K562 (cell line): Measurements from ENCODE around the gene NAPA. TPM values are rescaled to one million over a fixed set of nuclear protein-coding genes. Genes with fewer than 3 reads are reported as not detected.

Source experiments
- ATAC-seq: fragments of 200-7000 bp; cut with Tn5 transposase; 3 replicates; pipeline ENCODE4 v1.9.1; 2020; ENCODE audit warnings: moderate library complexity
- BruUV-seq: library from RNA; stranded (reverse); fragments of 400-500 nt; replicated peaks from 2 replicates; lab custom pipeline; 2021; lab: Mats Ljungman, UMichigan
- CTCF ChIA-PET: fragments of 300-600 bp; formaldehyde crosslinking; extraction: SDS; loops from one replicate; lab custom pipeline; 2021; ENCODE audit warnings: low intra/inter-chr PET ratio; lab: Yijun Ruan, JAX
- POLR2A ChIA-PET: fragments of 300-600, 350-650 bp; sonication (Branson Sonifier 250); formaldehyde crosslinking; extraction: SDS; loops from one replicate; lab custom pipeline; 2021; ENCODE audit warnings: antibody characterized with exemption, inconsistent platforms; lab: Yijun Ruan, JAX
- DNase-seq, 4 experiments: peaks; one replicate each; pipeline versions ENCODE4 v3.0.0 to v3.0.0-alpha.2; 2011 to 2018; ENCODE audit warnings: low spot score in 3 of 4, mixed read lengths in 3 of 4; ENCODE audit errors: extremely low read depth in 1 of 4
- FAIRE-seq: peaks from 2 replicates; lab custom pipeline; 2011; peaks lifted over from hg19 to GRCh38; lab: Jason Lieb, UNC
- H2AFZ ChIP-seq: 2 replicates; pipeline ENCODE4 v1.6.0; 2011; ENCODE audit warnings: low read depth, low read length, control low read depth, inconsistent platforms
- H3K27ac ChIP-seq: fragments of 200-600 bp; 3 replicates; pipeline ENCODE4 v1.8.0; 2011; ENCODE audit warnings: low read depth, mild to moderate bottlenecking, control low read depth, inconsistent platforms, low read length, moderate library complexity, mixed read lengths; ENCODE audit errors: extremely low read depth
- H3K27me3 ChIP-seq, 2 experiments: fragments of 300-600 bp in 1 of 2; 2 replicates in 1 of 2; 3 replicates in 1 of 2; pipeline versions ENCODE4 v1.6.0 to v1.8.0; 2011; ENCODE audit warnings: inconsistent platforms in 2 of 2, low read length in 2 of 2, mild to moderate bottlenecking in 1 of 2, mixed read lengths in 1 of 2, moderate library complexity in 1 of 2; ENCODE audit not compliant: control insufficient read depth in 2 of 2, insufficient read depth in 2 of 2
- H3K36me3 ChIP-seq: fragments of 300-600 bp; 3 replicates; pipeline ENCODE4 v1.8.0; 2011; ENCODE audit warnings: mild to moderate bottlenecking, low read length, inconsistent platforms; ENCODE audit not compliant: control insufficient read depth, insufficient read depth
- H3K4me1 ChIP-seq, 2 experiments: fragments of 200-600 bp in 1 of 2; replicated peaks in 1 of 2; 2 replicates in 1 of 2; 3 replicates in 1 of 2; pipeline versions ENCODE4 v1.5.1 to v1.8.0; 2011; ENCODE audit warnings: inconsistent platforms in 2 of 2, low read length in 2 of 2, mild to moderate bottlenecking in 1 of 2, mixed read lengths in 1 of 2, moderate library complexity in 1 of 2; ENCODE audit not compliant: control insufficient read depth in 2 of 2, insufficient read depth in 2 of 2
- H3K4me2 ChIP-seq: 2 replicates; pipeline ENCODE4 v1.6.1; 2011; ENCODE audit warnings: low read length, control low read depth, inconsistent platforms, mixed read lengths; ENCODE audit not compliant: insufficient read depth
- H3K4me3 ChIP-seq: fragments of 200-600 bp; sonication (generic), shearing (Covaris generic); 2 replicates; pipeline ENCODE4 v1.5.1; 2016; ENCODE audit warnings: control low read depth, inconsistent platforms
- H3K79me2 ChIP-seq: fragments of 200-600 bp; 3 replicates; pipeline ENCODE4 v1.8.0; 2011; ENCODE audit warnings: low read length, inconsistent platforms; ENCODE audit not compliant: control insufficient read depth, insufficient read depth
- H3K9ac ChIP-seq, 2 experiments: 2 replicates each; pipeline versions ENCODE4 v1.6.0 to v1.6.1; 2011; ENCODE audit warnings: low read depth in 2 of 2, low read length in 2 of 2, control low read depth in 1 of 2, inconsistent platforms in 1 of 2, mild to moderate bottlenecking in 1 of 2, mixed read lengths in 1 of 2; ENCODE audit not compliant: insufficient read depth in 1 of 2
- H3K9me1 ChIP-seq: one replicate; pipeline ENCODE4 v1.6.0; 2011; ENCODE audit warnings: inconsistent platforms, mild to moderate bottlenecking, low read length, moderate library complexity; ENCODE audit not compliant: control insufficient read depth, insufficient read depth
- H3K9me3 ChIP-seq: replicated peaks from 2 replicates; pipeline ENCODE4 v1.5.1; 2011; ENCODE audit warnings: low read depth, low read length, inconsistent platforms; ENCODE audit not compliant: control insufficient read depth, insufficient read depth
- H4K20me1 ChIP-seq: replicated peaks from 2 replicates; pipeline ENCODE4 v1.6.1; 2011; ENCODE audit warnings: low read length, inconsistent platforms, mixed read lengths; ENCODE audit not compliant: control insufficient read depth, insufficient read depth
- ARID4B ChIP-seq: sonication (generic); formaldehyde crosslinking; IDR thresholded peaks from 2 replicates; pipeline ENCODE4 v1.8.0; 2022; ENCODE audit warnings: mild to moderate bottlenecking, missing genetic modification reagents
- ATF7 ChIP-seq: fragments of 450-650 bp; IDR thresholded peaks from 2 replicates; pipeline ENCODE4 v1.7.1; 2014; ENCODE audit warnings: mild to moderate bottlenecking, moderate library complexity
- CREB1 ChIP-seq, 2 experiments: sonication (generic) in 1 of 2; formaldehyde crosslinking in 1 of 2; IDR thresholded peaks; 2 replicates each; pipeline versions ENCODE4 v1.6.1 to v1.8.0; 2012 to 2022; ENCODE audit warnings: inconsistent platforms in 1 of 2, mild to moderate bottlenecking in 1 of 2, missing genetic modification reagents in 1 of 2, moderate library complexity in 1 of 2
- CREM ChIP-seq: IDR thresholded peaks from 2 replicates; pipeline ENCODE4 v1.6.1; 2014; ENCODE audit warnings: antibody characterized with exemption, low read depth
- FOXK1 ChIP-seq: sonication (generic); formaldehyde crosslinking; IDR thresholded peaks from 2 replicates; pipeline ENCODE4 v1.8.0; 2022; ENCODE audit warnings: missing genetic modification reagents, mild to moderate bottlenecking, borderline replicate concordance
- FOXM1 ChIP-seq, 2 experiments: fragments of 450-650 bp in 1 of 2; sonication (generic) in 1 of 2; formaldehyde crosslinking in 1 of 2; IDR thresholded peaks; 2 replicates each; pipeline versions ENCODE4 v1.6.1 to v1.9.0; 2017 to 2022; ENCODE audit warnings: low read depth in 2 of 2, mild to moderate bottlenecking in 2 of 2, missing genetic modification reagents in 1 of 2, moderate library complexity in 1 of 2
- RBFOX2 ChIP-seq: fragments of 200-400 bp; formaldehyde crosslinking; IDR thresholded peaks from 2 replicates; pipeline ENCODE4 v1.6.1; 2017; ENCODE audit warnings: low read depth, mild to moderate bottlenecking, low read length, moderate library complexity
- RHOXF2B ChIP-seq: fragments of 250-450 bp; sonication (Bioruptor Pico); conservative IDR thresholded peaks from 2 replicates; pipeline ENCODE4 v1.5.1; 2021
- SAFB ChIP-seq: fragments of 200-400 bp; formaldehyde crosslinking; IDR thresholded peaks from 2 replicates; pipeline ENCODE4 v1.6.1; 2017; ENCODE audit warnings: low read depth, low read length, borderline replicate concordance
- SPI1 ChIP-seq: IDR thresholded peaks from 2 replicates; pipeline ENCODE4 v1.6.1; 2011; ENCODE audit warnings: low read depth, low read length, control low read depth, borderline replicate concordance
- TCF7 ChIP-seq: sonication (generic); IDR thresholded peaks from 2 replicates; pipeline ENCODE4 v1.6.1; 2016; ENCODE audit warnings: antibody characterized with exemption, borderline replicate concordance
- ZNF253 ChIP-seq: fragments of 250-450 bp; sonication (Bioruptor Pico); conservative IDR thresholded peaks from 2 replicates; pipeline ENCODE4 v1.6.1; 2021; ENCODE audit warnings: mild to moderate bottlenecking
- ZNF57 ChIP-seq: fragments of 450-650 bp; formaldehyde crosslinking; IDR thresholded peaks from 2 replicates; pipeline ENCODE4 v1.4.0; 2020; ENCODE audit warnings: mild to moderate bottlenecking, moderate library complexity
- ZNF780A ChIP-seq: fragments of 250-450 bp; sonication (Bioruptor Pico); IDR thresholded peaks from 2 replicates; pipeline ENCODE4 v1.5.0; 2021; ENCODE audit warnings: mild to moderate bottlenecking
- WGBS: fragments of 100-300 bp; shearing (Covaris generic); methylation state at CpG from one replicate; pipeline ENCODE4 v1.1.6; 2016; ENCODE audit warnings: low coverage, mixed read lengths; ENCODE audit not compliant: insufficient coverage; ENCODE audit errors: missing lambda C conversion rate; 5-methylcytosine and 5-hydroxymethylcytosine counted together
- in situ Hi-C: fragments of 300-500 bp; cut with MboI; formaldehyde crosslinking; loops from 4 replicates; pipeline ENCODE4 v1.15.0; 2018; ENCODE audit warnings: inconsistent platforms, mixed read lengths
- intact Hi-C: fragments of 100-400 bp; cut with micrococcal nuclease; formaldehyde crosslinking; loops from 2 replicates; pipeline ENCODE4 v1.14.2; 2022
- polyA plus RNA-seq, 8 experiments: library from polyadenylated mRNA; depleted of rRNA in 4 of 8; stranded (reverse) in 5 of 8; unstranded in 3 of 8; fragments of >200 nt; fragmentation: Nextera tagmentation in 2 of 8; fragmentation: Illumina TruSeq in 1 of 8; extraction: Ambion mirVana in 2 of 8; extraction: Trizol in 1 of 8; gene quantifications; 2 replicates each; pipeline versions ENCODE4 v1.2.1 to v1.2.3, GENCODE V29; 2011 to 2014; ENCODE audit warnings: inconsistent platforms in 1 of 8, missing spikeins in 1 of 8
- total RNA-seq, 7 experiments: library from RNA; depleted of rRNA in 6 of 7; stranded (reverse); fragments of >200 nt in 6 of 7; fragmentation: Illumina TruSeq in 2 of 7; extraction: Trizol in 2 of 7; gene quantifications; 2 replicates each; pipeline versions ENCODE4 v1.2.1 to v1.2.3, GENCODE V29; 2011 to 2021; ENCODE audit warnings: low replicate concordance in 1 of 7
- TF ChIP-seq, protein P1 (sequence below), 2 experiments: fragments of 450-650 bp in 1 of 2; sonication (generic) in 1 of 2; formaldehyde crosslinking in 1 of 2; IDR thresholded peaks in 1 of 2; conservative IDR thresholded peaks in 1 of 2; 2 replicates each; pipeline versions ENCODE4 v1.6.1 to v1.8.1; 2016 to 2023; ENCODE audit warnings: mild to moderate bottlenecking in 2 of 2, moderate library complexity in 2 of 2, inconsistent platforms in 1 of 2, missing genetic modification reagents in 1 of 2

Gene NAPA
- total and polyA plus RNA-seq, 9 of the 15 experiments (the other 6 are each of a cell fraction or from before 2014, with no cell fraction given): 5.4 to 98.6 (median 77.5) TPM

DNA sequence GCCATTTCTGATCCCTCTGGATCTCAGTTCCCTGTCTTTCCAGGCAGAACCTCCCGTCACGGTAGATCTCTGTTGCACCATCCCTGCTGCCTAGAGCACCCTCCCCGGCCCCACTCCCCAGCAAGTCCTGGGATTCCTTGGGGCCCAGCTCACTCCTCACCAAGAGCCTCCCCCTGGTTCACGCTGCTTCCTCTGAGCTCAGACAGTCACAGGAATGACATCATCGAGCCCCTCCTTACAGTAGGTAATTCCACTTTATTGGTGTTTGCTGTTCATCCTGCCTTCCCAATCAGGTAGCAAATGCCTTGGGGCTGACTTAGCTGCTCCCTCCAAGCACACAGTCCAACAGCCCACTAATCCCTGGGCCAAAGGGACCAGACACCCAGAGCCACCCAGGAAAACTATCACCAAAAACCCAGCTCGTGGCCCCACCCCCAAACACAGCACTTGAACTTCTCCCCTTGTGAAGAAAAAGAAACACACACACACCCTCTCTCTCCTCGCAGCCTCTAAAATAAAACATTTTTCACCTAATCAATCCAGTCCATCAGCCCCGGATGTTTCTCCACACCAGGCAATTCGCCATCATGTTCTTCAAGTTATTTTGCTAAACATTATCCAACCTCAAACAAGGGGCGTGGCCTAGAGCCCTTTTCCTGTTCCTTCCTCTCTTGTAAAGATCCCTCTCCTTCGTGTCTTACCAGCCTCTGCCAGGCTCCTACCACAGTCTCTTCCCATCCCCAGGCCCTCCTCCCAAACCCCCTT is 2.5 kb downstream of the NAPA start:
- H3K27ac ChIP-seq: peak overlapping the region; percentile 61
- in situ Hi-C loops (no loop called here), intact Hi-C loops (no loop called here)
- no TSS peak for BruUV-seq
- no peak for ATAC-seq
- ChIA-PET POLR2A (interaction anchor here (0.5 to 2.3 kb wide), 4 partner anchors 8 to 115 kb away, joined by 3 to 8 read pairs (median 4); partner anchors contain the start of gene KPTN), CTCF (no interaction called here)
- H3K4me3 ChIP-seq: peak overlapping the region; percentile 96
- DNase-seq: peak in 1 of 4 experiments; percentile 44
- peaks cover 28% of the 10 kb centered on the region; the same call in 2 of the 3 replicates for H3K36me3 ChIP-seq
- H2AFZ ChIP-seq: no peak overlapping the region
- peaks cover 11% of the 10 kb centered on the region for H4K20me1 ChIP-seq
- no peaks in the 10 kb centered on the region for H3K9me3 ChIP-seq
- WGBS: 40% methylated on average over 11 of the region's 11 CpGs
- no peaks in the 10 kb centered on the region for H3K9me1 ChIP-seq
- H3K4me2 ChIP-seq: peak overlapping the region; percentile 74
- FAIRE-seq: peak; percentile 32
- no peaks in the 10 kb centered on the region for H3K27me3 ChIP-seq
- H3K9ac ChIP-seq: peak overlapping the region; percentile 46 to 82
- peaks cover 20 to 56% of the 10 kb centered on the region in 2 experiments for H3K4me1 ChIP-seq
- H3K79me2 ChIP-seq: peaks cover 73% of the 10 kb centered on the region
- TF ChIP-seq ATF7 (peak; percentile 48; the same call in 1 of the 2 replicates), ARID4B (CRISPR knock-in tag) (0 out of 2 replicates have a peak, but pooled peaks have one; percentile 17), SPI1 (peak; percentile 3; the same call in 1 of the 2 replicates), CREB1 (IDR thresholded peaks at IDR 0.05) (peak; percentile 39; the same call in 1 of the 2 replicates), CREB1 (CRISPR knock-in tag; IDR thresholded peaks at IDR 0.05) (no peak), FOXM1 (IDR thresholded peaks at IDR 0.05; ENCODE audit: low read depth) (no peak), FOXM1 (CRISPR knock-in tag; IDR thresholded peaks at IDR 0.05; ENCODE audit: low read depth) (0 out of 2 replicates have a peak, but pooled peaks have one; percentile 22), RHOXF2B (no peak), TCF7 (no peak), SAFB (no peak), ZNF253 (CRISPR knock-in tag) (no peak), RBFOX2 (no peak), CREM (peak; percentile 56), ZNF57 (CRISPR knock-in tag) (no peak), FOXK1 (CRISPR knock-in tag) (no peak), ZNF780A (no peak)
- TF ChIP-seq, protein P1, sequence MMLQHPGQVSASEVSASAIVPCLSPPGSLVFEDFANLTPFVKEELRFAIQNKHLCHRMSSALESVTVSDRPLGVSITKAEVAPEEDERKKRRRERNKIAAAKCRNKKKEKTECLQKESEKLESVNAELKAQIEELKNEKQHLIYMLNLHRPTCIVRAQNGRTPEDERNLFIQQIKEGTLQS (IDR thresholded peaks at IDR 0.05): peak; percentile 88
- TF ChIP-seq, protein P1 (CRISPR knock-in tag; conservative IDR thresholded peaks at IDR 0.05): 0 out of 2 replicates have a peak, but pooled peaks have one; percentile 38
